MV-4-11 (cell line): Measurements from ENCODE around the gene ZSCAN1.

Experiments used
- DNase-seq: peaks from one replicate; lab custom pipeline; 2025; lab: John Stamatoyannopoulos, UW

ZSCAN1 gene

DNA sequence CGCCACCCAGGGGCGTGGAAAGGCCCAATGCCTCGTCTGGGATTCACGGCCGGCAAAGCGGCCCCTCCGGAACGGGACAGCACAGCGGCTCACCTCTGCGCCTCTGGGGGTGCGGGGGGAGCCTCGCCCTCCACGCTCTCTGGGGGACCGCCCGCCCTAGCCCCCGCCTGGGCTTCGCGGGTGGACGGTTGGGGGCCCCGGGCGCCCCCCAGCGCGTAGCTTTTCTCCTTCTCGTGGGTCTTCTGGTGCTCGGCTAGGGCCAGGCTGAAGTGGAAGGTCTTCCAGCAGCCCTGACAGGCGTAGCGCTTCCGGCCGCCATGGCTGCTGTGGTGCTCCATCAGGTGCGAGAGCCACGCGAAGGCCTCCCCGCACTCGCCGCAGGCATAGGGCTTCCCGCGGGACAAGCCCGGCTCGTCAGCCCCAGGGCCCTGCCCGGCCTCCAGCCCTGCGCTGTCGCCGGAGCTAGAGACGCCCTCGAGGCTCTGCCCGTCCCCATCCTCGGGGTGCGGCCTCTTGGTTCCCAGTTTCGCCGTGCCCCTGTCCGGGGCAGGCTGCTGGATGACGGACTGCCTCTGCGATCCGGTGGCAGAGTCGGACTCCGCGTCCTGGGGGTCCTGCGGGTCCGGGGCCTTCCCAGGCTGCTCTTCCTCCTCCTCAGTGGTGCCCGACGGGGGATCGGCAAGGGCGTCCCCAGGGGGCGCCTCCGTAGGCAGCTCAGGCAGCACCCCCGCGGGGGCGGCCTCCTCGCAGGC lies 50.9 kb downstream of the ZSCAN1 start:
- no peak for DNase-seq

DNA sequence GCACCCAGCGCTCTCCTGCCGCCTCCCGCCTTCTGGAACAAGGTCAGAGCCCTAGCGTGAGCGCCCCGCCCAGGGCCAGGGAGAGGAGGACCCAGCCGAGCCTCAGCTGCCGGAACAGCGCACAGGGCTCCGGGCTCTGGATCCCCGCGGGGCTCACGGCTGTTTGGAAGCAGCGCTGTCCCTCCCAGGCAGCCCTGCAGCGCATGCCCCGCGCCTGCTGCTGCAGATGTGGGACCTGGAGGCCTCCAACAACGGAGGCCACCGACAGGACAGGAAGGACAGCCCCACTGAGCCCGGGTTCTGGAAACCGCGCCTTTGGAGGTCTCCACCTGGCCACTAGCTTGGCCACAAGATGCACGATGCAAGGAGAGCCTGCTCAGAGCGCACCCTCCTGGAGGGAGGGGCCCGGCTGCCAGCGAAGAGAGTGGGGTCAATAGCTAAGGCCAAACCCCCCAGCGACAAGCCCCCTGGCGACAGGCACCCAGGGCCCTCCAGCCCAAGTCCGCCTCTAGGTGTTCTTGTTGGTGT lies 51.6 kb downstream of the ZSCAN1 start:
- DNase-seq: no peak

GRCh38 chr19:58086825-58087710 lies 53.2 kb downstream of the ZSCAN1 start:
- DNase-seq: no peak

- DNase-seq: no peak
Measured at GRCh38 chr19:58088521-58089052, 54.8 kb downstream of the ZSCAN1 start.

- DNase-seq: no peak
Measured at GRCh38 chr19:58089846-58090245, 56.0 kb downstream of the ZSCAN1 start.

DNA sequence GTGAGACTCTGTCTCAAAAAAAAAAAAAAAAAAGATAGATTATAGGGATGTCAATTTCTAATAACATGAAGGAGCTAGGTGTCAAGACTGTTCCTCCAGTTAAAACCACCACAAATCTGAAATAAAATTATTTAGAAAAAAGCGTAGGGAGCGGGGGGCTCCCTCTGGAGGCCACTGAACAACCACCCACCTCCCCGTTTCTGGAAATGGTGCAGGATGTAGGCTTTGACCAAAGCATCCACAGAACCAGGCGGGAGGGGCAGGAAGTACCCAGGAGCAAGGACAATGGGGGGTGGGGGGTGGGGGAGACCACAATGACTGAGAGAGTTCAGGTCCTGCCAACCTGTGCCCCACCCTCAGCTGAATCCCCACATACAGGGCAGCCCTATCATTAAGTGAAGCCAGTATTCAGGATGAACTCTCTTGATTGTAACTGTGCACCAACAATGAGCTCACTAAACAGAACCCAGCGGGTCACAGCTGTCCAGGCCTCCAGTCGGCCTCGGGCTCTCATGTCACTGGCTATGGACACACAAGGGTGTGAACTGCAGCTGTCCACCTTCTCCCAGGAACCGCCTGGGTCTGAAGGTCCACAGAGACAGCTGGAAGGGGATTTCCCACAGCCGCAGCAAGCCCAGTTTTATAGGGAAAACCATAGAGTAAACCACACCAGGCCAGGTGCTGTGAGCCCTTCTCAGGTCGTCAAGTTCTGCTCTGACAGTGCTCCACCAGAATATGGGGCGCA lies 57.6 kb downstream of the ZSCAN1 start:
- no peak for DNase-seq

GRCh38 chr19:58093071-58093470 lies 59.2 kb downstream of the ZSCAN1 start:
- no peak for DNase-seq

DNA sequence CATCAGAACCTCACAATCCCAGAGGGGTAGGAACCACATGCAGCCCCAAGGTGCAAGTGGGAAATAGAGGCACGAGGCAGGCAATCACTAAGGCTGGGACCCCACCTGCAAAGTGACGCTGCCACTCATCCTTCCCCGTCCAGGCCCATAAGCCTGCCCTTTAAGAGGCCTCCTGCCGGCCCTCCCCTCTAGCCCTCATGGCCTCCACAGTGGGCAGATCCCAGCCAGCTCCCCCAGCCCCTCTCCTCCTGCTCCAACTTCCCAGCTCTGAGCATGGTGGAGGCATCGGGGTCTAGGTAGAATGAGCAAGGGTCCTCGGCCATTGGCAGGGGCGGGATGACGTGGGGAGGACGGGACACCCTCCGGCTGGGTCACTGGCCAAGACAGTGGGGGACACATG lies 61.5 kb downstream of the ZSCAN1 start:
- DNase-seq: no peak

DNA sequence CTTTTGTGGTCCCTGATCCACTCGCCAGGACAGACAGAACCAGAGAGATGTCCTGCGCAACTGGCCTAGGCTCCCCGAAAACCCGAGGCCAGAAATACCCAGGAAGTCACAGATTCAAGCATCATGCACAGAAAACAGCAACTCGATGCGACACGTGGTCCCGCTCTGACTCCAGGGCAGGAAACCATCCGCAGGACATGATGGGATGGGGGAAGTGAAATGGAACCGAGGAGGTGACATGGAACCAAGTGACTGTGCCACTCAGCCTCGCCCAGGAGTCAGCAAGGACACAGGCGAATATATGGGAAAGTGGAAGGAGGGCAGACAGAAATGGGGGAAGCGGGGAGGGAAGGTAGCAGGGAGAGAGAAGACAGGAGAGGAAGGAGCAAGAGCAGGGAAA lies 63.1 kb downstream of the ZSCAN1 start:
- no peak for DNase-seq

GRCh38 chr19:58097349-58097748 lies 63.5 kb downstream of the ZSCAN1 start:
- no peak for DNase-seq

DNA sequence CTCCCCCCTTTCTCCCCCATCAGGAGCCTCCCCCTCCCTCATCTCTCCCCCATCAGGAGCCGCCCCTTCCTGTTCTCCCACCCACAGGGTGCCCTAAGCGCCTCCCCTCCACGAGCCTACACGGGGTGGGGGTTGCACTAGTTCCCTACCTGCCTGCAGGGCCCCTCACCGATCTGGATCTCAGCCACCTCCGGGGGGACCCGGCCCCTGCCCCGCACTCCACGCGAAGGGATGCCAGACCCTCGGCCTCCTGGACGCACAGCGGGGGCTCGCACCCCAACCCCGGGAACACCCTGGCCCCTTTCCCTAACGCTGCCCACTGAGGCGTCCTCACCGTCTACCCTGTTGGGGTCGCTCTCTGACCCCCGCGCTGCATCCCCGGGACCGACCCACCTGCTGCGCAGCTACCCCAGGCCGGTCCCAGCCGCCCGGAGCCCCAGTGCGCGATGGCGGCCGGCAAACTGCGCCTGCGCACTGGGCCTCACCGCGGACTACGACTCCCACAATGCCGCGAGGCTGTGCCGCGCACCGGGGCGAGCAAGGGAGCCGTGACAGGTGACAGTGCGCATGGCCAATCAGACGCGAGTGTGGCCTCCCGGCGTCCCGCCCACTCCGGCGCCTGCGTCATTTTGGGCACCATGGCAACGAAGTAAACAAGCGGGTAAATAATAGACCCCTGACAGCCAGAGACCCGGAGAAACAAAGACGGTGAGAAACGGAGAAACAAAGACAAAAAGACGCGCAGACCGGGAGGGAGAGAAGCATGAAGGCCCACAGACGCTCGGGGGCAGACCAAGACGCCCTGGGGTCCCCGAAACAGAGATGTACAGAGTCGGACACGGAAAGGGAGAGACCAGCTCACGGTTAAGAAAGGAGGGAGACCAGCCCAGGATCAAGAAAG lies 64.2 kb downstream of the ZSCAN1 start, which contains the start of gene ZSCAN18:
Gene ZSCAN18 (minus strand): TSS at position 451 of the 901 bp plus-strand sequence. CDS start 7,964 bp downstream, outside the sequence.
- no peak for DNase-seq

DNA sequence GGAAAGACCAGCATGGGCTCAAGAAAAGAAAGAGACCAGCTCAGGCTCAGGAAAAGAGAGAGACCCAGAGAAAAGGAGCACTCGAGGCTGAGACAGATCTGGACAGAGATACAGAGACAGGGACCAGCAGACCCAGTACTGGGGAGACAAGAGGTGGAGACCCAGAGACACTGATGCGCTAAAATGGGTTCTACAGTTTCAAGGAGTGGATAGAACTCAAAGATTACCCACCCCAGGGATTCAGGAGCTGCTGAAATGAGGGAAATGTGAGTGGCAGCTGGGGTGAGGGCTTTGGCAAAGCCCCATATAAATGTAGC lies 64.8 kb downstream of the ZSCAN1 start:
- DNase-seq: no peak
